Left ventricle myocardium inferior (tissue), 1 donor: ENCODE measurements around the gene LARGE1. TPM values are rescaled to one million over a fixed set of nuclear protein-coding genes. Genes with fewer than 3 reads are reported as not detected.

Experiments
- DNase-seq: peaks from one replicate; pipeline ENCODE4 v3.0.0-alpha.2; 2020
- H3K27ac ChIP-seq: fragments of 200-600 bp; replicated peaks from 2 replicates; pipeline ENCODE4 v1.8.0; 2021
- H3K27me3 ChIP-seq: fragments of 200-600 bp; 2 replicates; pipeline ENCODE4 v1.8.0; 2021; ENCODE audit warnings: low read depth
- H3K36me3 ChIP-seq: fragments of 200-600 bp; 2 replicates; pipeline ENCODE4 v1.8.0; 2021
- H3K4me1 ChIP-seq: fragments of 200-600 bp; 2 replicates; pipeline ENCODE4 v1.8.0; 2021
- H3K4me3 ChIP-seq: fragments of 200-600 bp; 2 replicates; pipeline ENCODE4 v1.8.0; 2021; ENCODE audit warnings: mild to moderate bottlenecking, moderate library complexity
- H3K9me3 ChIP-seq: fragments of 200-600 bp; replicated peaks from 2 replicates; pipeline ENCODE4 v1.8.0; 2021
- intact Hi-C: fragments of 100-400 bp; cut with micrococcal nuclease; formaldehyde crosslinking; loops from one replicate; pipeline ENCODE4 v1.11.0; 2022
- total RNA-seq: library from RNA; stranded (reverse); fragmentation: NEBNext Ultra II Directional; extraction: Animal tissue kit (Norgen Biotek cat#: 25700); gene quantifications from one replicate; pipeline ENCODE4 v1.2.1, GENCODE V29; 2021
- TF ChIP-seq, protein P1 (sequence below): fragments of 200-600 bp; IDR thresholded peaks from 2 replicates; pipeline ENCODE4 v1.8.0; 2021; ENCODE audit warnings: antibody characterized with exemption, mild to moderate bottlenecking, borderline replicate concordance
- donor health status: DM: no; HTN: yes; CAD: no; lungs with severe emphysema.

Gene LARGE1
- total RNA-seq, 1 donor from 2014 or later = 117 TPM

DNA sequence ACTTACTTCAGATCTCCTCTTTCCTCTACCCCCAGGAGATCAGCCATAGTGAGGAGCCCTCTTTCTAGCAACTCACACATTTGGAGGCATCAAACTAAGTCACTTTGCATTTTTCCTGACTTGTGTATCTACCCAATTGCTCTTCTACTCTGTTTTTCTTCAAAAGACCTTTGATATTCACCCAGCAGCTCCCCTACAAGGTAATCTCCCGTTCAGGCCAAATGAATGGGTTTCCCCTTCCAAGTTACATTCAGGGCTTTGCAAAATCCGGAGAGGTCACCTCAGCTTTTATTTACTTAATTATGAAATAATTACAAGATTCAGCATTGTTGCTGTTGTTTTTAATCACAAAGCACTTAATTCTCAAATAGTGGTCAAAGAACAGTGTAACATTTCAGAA is 6.1 kb downstream of the LARGE1 start:
- H3K27me3 ChIP-seq = no peaks in the 10 kb centered on the region
- H3K27ac ChIP-seq = no peak overlapping the region
- H3K4me3 ChIP-seq = no peak overlapping the region
- no peaks in the 10 kb centered on the region for H3K9me3 ChIP-seq
- no peak for DNase-seq
- intact Hi-C loops = no loop called here
- H3K36me3 ChIP-seq = peaks cover 6% of the 10 kb centered on the region
- H3K4me1 ChIP-seq = peaks cover 91% of the 10 kb centered on the region
- TF ChIP-seq, protein P1, sequence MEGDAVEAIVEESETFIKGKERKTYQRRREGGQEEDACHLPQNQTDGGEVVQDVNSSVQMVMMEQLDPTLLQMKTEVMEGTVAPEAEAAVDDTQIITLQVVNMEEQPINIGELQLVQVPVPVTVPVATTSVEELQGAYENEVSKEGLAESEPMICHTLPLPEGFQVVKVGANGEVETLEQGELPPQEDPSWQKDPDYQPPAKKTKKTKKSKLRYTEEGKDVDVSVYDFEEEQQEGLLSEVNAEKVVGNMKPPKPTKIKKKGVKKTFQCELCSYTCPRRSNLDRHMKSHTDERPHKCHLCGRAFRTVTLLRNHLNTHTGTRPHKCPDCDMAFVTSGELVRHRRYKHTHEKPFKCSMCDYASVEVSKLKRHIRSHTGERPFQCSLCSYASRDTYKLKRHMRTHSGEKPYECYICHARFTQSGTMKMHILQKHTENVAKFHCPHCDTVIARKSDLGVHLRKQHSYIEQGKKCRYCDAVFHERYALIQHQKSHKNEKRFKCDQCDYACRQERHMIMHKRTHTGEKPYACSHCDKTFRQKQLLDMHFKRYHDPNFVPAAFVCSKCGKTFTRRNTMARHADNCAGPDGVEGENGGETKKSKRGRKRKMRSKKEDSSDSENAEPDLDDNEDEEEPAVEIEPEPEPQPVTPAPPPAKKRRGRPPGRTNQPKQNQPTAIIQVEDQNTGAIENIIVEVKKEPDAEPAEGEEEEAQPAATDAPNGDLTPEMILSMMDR = no peak

DNA sequence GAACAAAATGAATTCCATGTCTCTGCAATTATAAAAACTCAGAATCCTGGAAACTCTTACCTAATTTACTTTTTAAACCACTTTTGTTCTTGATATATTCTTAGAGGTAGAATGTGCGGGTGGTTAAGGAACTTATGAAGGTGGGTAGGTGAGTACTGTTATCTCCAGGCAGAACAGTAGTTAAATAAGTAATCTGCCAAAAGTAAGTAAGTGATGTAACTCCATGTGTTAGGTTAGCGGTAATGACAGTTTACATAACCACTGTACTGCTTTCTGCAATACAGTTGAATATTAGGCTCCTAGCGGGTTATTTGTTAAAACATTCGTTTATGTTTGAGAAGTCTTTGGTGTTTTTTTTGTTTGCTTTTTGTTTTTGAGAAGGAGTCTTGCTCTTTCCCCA is 7.1 kb downstream of the LARGE1 start:
- intact Hi-C loops = no loop called here
- H3K4me3 ChIP-seq = no peak overlapping the region
- peaks cover 91% of the 10 kb centered on the region for H3K4me1 ChIP-seq

DNA sequence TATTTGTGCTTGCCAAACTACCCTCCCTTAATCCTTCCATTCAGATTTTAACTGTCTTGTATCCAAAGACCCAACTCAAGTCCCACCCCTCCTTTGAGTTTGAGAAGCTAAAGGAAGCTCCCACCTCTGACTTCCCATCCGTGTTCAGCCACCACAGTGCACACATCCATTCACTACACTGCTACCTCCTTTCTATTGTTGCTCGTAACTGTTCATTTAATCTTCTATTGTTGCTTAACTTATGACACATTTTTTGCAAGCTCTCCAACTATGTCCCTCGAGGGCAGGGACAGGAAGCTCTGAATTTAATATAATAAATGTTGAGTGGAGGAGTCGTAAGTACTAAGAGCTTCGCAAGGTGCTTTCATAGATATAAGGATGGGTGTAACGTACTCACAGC is 10.4 kb downstream of the LARGE1 start:
- Histone ChIP-seq H3K4me3 (no peak overlapping the region), H3K9me3 (no peaks in the 10 kb centered on the region), H3K27me3 (no peaks in the 10 kb centered on the region), H3K4me1 (peaks cover 81% of the 10 kb centered on the region), H3K36me3 (peaks cover 6% of the 10 kb centered on the region), H3K27ac (peak overlapping the region; percentile 67)
- TF ChIP-seq, protein P1 = no peak
- DNase-seq = no peak
- intact Hi-C loops = no loop called here

More for the DNA sequence above, 7.1 kb downstream of the LARGE1 start:
- Histone ChIP-seq H3K36me3 (peaks cover 6% of the 10 kb centered on the region), H3K27ac (no peak overlapping the region), H3K9me3 (no peaks in the 10 kb centered on the region), H3K27me3 (no peaks in the 10 kb centered on the region)
- TF ChIP-seq, protein P1 = no peak
- DNase-seq = no peak

DNA sequence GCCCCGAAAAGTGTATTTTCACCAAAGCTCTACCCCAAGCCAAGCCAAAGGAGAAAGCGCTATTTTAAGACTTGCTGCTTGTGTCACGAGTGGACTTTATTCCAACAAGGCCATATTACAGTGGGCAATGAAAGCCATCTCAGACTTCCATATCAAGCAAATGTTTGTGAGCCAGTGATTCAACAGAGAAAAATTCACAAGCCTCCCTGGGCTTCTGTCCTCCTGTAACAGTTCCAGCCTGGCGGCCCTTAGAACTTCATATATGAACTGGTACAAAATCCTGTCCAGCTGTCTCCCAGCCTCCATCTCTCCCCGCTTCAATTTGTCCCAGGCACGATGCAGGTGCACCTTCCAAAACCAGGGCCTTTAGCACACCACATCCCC is 11.2 kb downstream of the LARGE1 start:
- Histone ChIP-seq H3K4me1 (peaks cover 74% of the 10 kb centered on the region), H3K36me3 (peaks cover 6% of the 10 kb centered on the region), H3K27me3 (no peaks in the 10 kb centered on the region), H3K9me3 (no peaks in the 10 kb centered on the region), H3K4me3 (peak overlapping the region; percentile 7), H3K27ac (peak overlapping the region; percentile 67)
- TF ChIP-seq, protein P1 = no peak
- no peak for DNase-seq
- intact Hi-C loops = no loop called here

DNA sequence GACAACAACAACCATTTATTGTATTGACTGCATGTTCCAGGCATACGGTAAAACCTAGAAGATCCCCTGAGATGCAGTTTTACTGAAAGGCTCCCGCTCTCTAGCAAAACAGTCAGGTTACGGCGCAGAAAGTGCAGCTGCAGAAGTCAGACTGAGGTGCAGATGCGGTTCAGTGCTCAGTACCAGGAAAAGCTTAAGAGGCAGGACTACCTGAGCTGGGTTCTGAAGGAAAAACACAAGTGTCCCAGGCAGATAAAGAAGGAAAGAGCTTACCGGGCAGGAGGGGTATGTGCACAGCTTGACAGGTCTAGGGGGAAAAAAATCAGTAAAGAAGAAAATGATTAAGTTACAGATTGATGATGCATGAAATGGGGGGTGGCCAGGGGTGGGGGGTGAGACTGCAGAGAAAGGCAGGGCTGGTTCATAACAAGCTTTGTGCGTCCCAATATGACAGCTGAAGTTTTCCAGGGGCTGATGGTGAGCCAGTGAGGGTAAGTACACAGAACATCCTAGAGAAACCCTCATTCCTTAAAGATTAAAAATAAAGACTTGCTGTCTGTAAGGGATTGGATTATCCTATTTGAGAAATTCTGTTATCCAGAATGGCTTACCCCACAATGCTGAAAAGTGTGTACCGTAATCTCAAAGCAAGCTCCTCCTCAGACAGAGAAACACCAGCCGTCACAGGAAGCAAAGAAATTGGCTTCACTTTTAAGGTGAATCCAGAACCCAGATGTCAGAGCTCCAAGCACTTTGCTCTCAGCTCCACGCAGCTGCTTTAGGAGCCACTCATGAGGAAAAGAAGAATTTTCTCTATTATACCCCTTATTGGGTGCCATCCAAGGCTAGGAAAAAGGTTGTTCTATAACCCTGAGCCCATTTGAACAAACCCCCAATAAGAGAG is 11.9 kb downstream of the LARGE1 start:
- Histone ChIP-seq H3K27ac (peak overlapping the region; percentile 67), H3K4me1 (peaks cover 74% of the 10 kb centered on the region), H3K27me3 (no peaks in the 10 kb centered on the region), H3K36me3 (peaks cover 6% of the 10 kb centered on the region), H3K4me3 (no peak overlapping the region), H3K9me3 (no peaks in the 10 kb centered on the region)
- no peak for DNase-seq
- TF ChIP-seq, protein P1 = no peak
- intact Hi-C loops = no loop called here
